ENCODE measurements around the gene PRPF38A.

- TF ChIP-seq CTCF (IDR thresholded peaks at IDR 0.05) (no peak), EP300 (IDR thresholded peaks at IDR 0.05) (no peak)
Observed at GRCh38 chr1:52385376-52385775, 19.0 kb upstream of the PRPF38A start.

Data from upper lobe of left lung (tissue), 4 donors.